ENCODE measurements around the gene FBXW12. TPM values are rescaled to one million over a fixed set of nuclear protein-coding genes. Genes with fewer than 3 reads are reported as not detected.
A peak's percentile ranks its signal among the peaks of the same experiment; 100 is the strongest.

The FBXW12 gene
- total RNA-seq, 4 donors from 2014 or later: not detected

DNA sequence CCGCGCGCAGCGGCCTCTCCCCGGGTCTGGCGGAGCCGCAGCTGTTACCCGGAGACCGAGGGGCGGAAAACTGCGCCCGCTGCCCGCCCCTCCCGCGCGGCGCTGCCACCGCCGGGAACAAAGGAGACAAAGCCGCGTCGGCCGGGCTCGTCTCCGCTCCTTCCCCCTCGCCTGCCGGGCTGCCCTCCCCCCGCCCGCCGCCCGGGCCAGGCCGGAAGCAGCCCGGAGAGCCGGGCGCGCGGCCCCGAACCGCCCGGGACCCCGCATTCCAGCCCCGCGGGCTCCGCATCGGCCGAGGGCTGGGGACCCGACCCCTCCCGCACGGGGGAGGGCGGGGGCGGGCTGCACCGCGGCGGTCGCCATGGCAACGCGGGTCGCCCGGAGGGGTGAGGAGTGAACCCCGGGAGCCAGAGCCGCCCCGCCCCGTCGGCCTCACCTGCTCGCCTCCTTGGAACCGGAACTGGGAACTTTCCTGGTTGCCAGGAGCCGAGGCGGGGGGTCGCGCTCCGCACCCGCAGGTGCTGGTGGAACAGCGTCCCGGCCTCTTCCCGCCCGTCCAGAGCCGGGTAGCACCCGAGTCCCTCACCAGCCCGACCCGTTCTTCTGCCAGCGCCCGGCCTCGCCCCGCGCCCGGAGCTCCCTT lies 57.4 kb downstream of the FBXW12 start:
- no peak for TF ChIP-seq POLR2A (IDR thresholded peaks at IDR 0.05)
- TF ChIP-seq, protein P1, sequence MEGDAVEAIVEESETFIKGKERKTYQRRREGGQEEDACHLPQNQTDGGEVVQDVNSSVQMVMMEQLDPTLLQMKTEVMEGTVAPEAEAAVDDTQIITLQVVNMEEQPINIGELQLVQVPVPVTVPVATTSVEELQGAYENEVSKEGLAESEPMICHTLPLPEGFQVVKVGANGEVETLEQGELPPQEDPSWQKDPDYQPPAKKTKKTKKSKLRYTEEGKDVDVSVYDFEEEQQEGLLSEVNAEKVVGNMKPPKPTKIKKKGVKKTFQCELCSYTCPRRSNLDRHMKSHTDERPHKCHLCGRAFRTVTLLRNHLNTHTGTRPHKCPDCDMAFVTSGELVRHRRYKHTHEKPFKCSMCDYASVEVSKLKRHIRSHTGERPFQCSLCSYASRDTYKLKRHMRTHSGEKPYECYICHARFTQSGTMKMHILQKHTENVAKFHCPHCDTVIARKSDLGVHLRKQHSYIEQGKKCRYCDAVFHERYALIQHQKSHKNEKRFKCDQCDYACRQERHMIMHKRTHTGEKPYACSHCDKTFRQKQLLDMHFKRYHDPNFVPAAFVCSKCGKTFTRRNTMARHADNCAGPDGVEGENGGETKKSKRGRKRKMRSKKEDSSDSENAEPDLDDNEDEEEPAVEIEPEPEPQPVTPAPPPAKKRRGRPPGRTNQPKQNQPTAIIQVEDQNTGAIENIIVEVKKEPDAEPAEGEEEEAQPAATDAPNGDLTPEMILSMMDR (IDR thresholded peaks at IDR 0.05): no peak
- 0 to 1% methylated on average over 28 to 36 of the region's 86 CpGs for WGBS, 2 donors
- H3K4me3 ChIP-seq (ENCODE audit: low read depth, poor library complexity, severe bottlenecking): peak overlapping the region; percentile 71
- DNase-seq (ENCODE audit: low spot score in 2 of 2): peak; percentile 41 to 92
- intact Hi-C loops (cut with DNase I; ENCODE audit: low total_unique reads): no loop called here

DNA sequence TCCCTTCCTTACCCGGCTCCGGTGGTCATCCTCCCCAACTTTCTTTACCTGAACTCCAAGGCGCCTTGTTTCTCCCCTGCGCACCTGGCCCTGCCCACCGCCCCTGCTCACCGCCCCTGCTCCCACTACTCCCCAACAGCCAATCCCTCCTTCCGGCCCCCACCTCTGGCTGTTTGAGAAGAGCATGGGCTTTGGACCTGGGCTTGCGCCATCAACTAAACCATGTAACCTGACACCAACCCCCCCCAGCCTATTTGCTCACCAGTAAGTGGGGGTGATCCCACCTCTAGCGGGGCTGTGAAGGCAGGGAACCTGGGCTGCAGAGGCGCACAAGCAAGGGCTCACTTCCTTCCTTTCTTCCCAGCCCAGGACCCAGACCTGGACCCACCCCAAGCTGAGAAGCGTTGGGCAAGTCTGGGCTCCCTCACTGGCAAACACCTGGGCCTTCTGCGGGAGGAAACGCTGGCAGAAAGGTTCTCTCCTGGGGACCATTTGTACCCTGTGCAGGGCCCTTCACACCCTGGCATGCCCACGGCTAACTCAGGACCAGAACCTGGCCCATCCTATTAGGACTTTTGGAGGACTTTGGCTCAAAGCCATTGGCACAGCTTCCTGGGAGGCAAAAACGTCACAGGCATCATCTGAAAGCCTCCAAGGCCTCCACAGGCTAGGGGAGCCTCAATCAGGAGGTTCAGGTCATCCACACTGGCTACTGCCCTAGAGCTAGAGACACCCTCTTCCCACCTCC lies 58.1 kb downstream of the FBXW12 start, which contains the start of gene PLXNB1:
PLXNB1 (minus strand) TSS at position 127 of the 748 bp plus-strand sequence. CDS start 5,475 bp downstream, outside the sequence.
- WGBS, 2 donors: 10 to 17% methylated on average over 15 of the region's 15 CpGs
- intact Hi-C loops (cut with DNase I; ENCODE audit: low total_unique reads): no loop called here
- DNase-seq (ENCODE audit: low spot score in 2 of 2): peak; percentile 84 to 95
- H3K4me3 ChIP-seq (ENCODE audit: low read depth, poor library complexity, severe bottlenecking): peak within 1 kb of the TSS; percentile 71
- TF ChIP-seq, protein P1 (IDR thresholded peaks at IDR 0.05): peak in 1 of 3 donors; percentile 70
- TF ChIP-seq POLR2A (IDR thresholded peaks at IDR 0.05): no peak

DNA sequence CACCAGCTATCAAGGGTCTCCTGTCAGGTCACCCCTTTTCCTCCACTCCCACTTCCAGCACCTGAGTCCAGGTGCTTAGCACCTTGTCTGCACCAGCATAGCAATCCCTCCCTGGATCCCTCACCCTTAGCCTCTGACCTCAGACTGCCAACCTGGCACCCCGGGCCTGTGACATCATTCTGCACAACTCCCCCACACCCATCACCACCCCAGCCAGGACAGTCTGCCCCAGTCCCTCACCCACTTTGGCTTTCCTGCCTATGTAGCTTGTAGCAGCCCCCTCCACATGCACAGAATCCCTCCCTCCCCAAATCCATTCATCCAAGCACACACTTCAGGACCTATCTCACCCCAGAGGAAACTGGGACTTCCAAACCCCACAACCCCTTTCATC lies 58.7 kb downstream of the FBXW12 start:
- TF ChIP-seq, protein P1 (IDR thresholded peaks at IDR 0.05): no peak
- no peak for TF ChIP-seq POLR2A (IDR thresholded peaks at IDR 0.05)
- no peak for DNase-seq (ENCODE audit: low spot score in 2 of 2)
- H3K4me3 ChIP-seq (ENCODE audit: low read depth, poor library complexity, severe bottlenecking): no peak overlapping the region
- WGBS, 2 donors: 42 to 56% methylated on average over 1 of the region's 1 CpG
- intact Hi-C loops (cut with DNase I; ENCODE audit: low total_unique reads): no loop called here

DNA sequence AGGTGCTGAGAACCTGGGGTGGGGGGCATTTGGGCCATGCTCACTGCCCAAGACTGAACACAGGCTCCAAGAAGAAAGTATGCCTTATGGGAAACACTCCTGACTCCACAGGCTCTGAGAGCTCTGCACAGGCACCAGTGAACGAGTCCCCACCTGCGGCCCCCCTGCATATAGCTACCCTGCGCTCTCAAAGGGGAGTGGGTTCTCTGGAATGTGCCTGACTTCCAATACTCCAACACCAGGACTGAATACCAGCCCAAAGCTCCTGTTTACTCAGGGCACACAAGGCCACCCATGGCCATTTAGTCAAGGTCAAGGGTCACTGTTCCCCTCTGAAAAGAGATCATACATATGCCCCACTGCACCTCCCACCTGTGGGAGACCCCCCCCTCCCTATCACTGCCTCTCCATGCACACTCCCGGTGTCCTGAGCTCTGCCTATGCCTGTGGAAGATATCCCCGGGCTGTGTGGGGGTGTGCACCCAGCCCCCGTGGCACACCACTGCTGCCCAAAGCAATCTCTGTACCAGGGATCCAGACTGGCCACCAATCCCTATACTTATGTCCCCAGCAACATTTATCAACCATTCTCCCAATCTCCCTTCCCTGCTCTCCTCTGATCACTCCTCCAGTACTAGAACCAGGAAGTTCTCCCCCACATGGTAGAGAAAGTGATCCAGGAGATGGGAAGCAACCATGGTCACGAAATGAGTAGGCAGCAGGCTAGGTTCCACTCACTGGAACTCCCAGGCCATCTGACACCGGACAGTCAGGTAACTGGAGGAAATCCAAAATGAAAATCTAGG lies 59.4 kb downstream of the FBXW12 start:
- TF ChIP-seq POLR2A (IDR thresholded peaks at IDR 0.05): no peak
- TF ChIP-seq, protein P1 (IDR thresholded peaks at IDR 0.05): no peak
- no peak for DNase-seq (ENCODE audit: low spot score in 2 of 2)
- no peak overlapping the region for H3K4me3 ChIP-seq (ENCODE audit: low read depth, poor library complexity, severe bottlenecking)
- 76 to 77% methylated on average over 8 of the region's 8 CpGs for WGBS, 2 donors
- intact Hi-C loops (cut with DNase I; ENCODE audit: low total_unique reads): no loop called here

DNA sequence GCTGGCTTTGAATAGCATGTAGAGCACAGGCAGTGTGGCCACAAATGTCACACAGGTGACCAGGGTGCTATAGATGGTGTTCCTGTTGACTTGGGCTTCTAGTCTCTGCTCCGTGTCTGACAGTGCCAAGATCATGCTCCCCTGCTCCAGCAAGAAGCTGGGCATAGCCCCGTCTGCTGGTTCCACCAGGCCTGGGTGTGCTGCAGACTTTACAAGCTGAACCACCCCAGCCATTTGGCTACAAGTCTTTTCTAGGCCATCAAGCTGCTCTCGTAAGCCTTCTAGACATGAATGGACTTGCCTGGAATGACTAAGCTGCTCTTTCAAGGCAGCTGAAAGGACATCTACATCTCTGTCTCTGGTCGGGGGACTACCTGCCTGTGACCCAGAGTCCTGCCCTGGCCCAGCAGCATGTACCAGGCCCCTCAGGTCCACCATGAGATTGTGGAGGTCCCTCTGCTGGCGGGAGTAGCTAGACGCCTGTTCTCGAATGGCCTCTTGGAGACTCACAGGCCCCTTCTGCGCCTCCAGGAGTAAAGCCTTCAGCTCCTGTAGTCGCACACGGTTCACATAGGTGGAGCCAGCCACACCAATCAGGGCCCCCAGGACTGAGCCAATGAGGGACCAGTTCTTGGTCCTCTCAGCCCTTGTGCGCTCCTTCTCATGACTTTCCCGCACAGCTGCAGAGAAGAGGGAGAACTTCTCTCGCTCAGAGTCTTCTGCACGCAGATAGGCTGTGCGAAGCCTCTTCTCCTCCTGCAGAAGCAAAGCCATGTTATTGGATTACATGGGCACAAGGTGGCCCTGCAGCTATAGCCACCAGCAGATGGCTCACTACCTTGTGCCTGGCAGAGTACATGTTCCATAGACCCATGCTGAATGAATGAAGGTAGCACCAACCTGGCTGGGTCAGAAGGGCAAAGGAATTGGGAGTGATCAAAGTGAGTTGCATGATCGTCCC lies 60.7 kb downstream of the FBXW12 start:
- intact Hi-C loops (cut with DNase I; ENCODE audit: low total_unique reads): no loop called here
- DNase-seq (ENCODE audit: low spot score in 2 of 2): peak in 1 of 2 donors; percentile 45

More for the DNA sequence above, 60.7 kb downstream of the FBXW12 start:
- 50 to 51% methylated on average over 16 of the region's 16 CpGs for WGBS, 2 donors
- no peak overlapping the region for H3K4me3 ChIP-seq (ENCODE audit: low read depth, poor library complexity, severe bottlenecking)
- no peak for TF ChIP-seq POLR2A (IDR thresholded peaks at IDR 0.05)
- TF ChIP-seq, protein P1 (IDR thresholded peaks at IDR 0.05): no peak

Measured in lower leg skin (tissue), 4 donors.